ENCODE results near the gene THSD7A.

DNA sequence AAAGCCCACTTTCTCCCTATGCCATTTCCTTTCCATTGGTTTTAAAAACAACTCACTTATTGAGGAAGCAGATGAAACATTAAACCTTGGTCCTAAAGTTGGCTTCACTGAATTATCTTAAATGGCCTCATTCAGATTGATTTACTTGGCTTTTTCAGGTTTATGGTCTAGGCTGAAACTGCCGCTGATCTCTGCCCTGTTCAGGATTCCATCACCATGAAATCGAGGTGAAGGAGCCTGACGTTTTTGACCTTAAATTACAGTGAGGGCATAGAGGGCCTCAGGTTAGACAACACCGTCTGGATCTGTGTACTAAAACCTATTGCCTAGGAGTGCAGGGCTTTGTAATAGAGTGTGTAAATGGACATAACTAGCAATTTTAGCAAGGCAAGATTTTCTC, 383.7 kb downstream of the THSD7A start:
- TF ChIP-seq, protein P1, sequence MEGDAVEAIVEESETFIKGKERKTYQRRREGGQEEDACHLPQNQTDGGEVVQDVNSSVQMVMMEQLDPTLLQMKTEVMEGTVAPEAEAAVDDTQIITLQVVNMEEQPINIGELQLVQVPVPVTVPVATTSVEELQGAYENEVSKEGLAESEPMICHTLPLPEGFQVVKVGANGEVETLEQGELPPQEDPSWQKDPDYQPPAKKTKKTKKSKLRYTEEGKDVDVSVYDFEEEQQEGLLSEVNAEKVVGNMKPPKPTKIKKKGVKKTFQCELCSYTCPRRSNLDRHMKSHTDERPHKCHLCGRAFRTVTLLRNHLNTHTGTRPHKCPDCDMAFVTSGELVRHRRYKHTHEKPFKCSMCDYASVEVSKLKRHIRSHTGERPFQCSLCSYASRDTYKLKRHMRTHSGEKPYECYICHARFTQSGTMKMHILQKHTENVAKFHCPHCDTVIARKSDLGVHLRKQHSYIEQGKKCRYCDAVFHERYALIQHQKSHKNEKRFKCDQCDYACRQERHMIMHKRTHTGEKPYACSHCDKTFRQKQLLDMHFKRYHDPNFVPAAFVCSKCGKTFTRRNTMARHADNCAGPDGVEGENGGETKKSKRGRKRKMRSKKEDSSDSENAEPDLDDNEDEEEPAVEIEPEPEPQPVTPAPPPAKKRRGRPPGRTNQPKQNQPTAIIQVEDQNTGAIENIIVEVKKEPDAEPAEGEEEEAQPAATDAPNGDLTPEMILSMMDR (conservative IDR thresholded peaks at IDR 0.05; ENCODE audit: low read depth, low read length): no peak
- TF ChIP-seq POLR2A (IDR thresholded peaks at IDR 0.05; ENCODE audit: low read depth, low read length) (no peak), SMC3 (IDR thresholded peaks at IDR 0.05; ENCODE audit: low read depth, low read length) (no peak), FOS (IDR thresholded peaks at IDR 0.05; ENCODE audit: low read depth, low read length) (no peak), RAD21 (IDR thresholded peaks at IDR 0.05; ENCODE audit: low read length) (no peak), RFX5 (IDR thresholded peaks at IDR 0.05; ENCODE audit: low read depth, low read length) (no peak), NFE2L2 (IDR thresholded peaks at IDR 0.05; ENCODE audit: low read depth, low read length) (no peak), MXI1 (IDR thresholded peaks at IDR 0.05; ENCODE audit: borderline replicate concordance, low read depth, low read length) (no peak)
- TF ChIP-seq, protein P2, sequence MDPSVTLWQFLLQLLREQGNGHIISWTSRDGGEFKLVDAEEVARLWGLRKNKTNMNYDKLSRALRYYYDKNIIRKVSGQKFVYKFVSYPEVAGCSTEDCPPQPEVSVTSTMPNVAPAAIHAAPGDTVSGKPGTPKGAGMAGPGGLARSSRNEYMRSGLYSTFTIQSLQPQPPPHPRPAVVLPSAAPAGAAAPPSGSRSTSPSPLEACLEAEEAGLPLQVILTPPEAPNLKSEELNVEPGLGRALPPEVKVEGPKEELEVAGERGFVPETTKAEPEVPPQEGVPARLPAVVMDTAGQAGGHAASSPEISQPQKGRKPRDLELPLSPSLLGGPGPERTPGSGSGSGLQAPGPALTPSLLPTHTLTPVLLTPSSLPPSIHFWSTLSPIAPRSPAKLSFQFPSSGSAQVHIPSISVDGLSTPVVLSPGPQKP (IDR thresholded peaks at IDR 0.05; ENCODE audit: borderline replicate concordance, low read depth, low read length): no peak

Measured in IMR-90 (cell line).